ENCODE results near the gene GPNMB. TPM values are rescaled to one million over a fixed set of nuclear protein-coding genes. Genes with fewer than 3 reads are reported as not detected.

The GPNMB gene
- total and polyA plus RNA-seq, 10 of the 15 experiments (the other 5 are each of a cell fraction or from before 2014, with no cell fraction given), result 5.9 to 22.3 (median 10.0) TPM

- FAIRE-seq, result no peak
- ChIA-PET POLR2A (interaction anchor here (0.6 kb wide), 1 partner anchor 58 kb away, joined by 3 read pairs; no protein-coding TSS in a partner anchor), SMC1A (ENCODE audit: uncharacterized antibody, unreplicated experiment) (interaction anchor here (0.6 to 1.5 kb wide), 3 partner anchors 16 to 133 kb away, joined by 3 read pairs; no protein-coding TSS in a partner anchor), RAD21 (ENCODE audit: unreplicated experiment) (interaction anchor here (0.5 kb wide), 1 partner anchor 1928 kb away, joined by 3 read pairs; no protein-coding TSS in a partner anchor), CTCF (interaction anchor here (2.6 kb wide), 1 partner anchor 54 kb away, joined by 8 read pairs; no protein-coding TSS in a partner anchor)
- Histone ChIP-seq H3K27ac (ENCODE audit: control insufficient read depth, insufficient read depth) (no peak overlapping the region), H3K9me3 (replicated peaks; ENCODE audit: control insufficient read depth, insufficient read depth, low read length) (no peaks in the 10 kb centered on the region), H3K36me3 (ENCODE audit: control insufficient read depth in 2 of 2, insufficient read depth in 2 of 2, low read length in 1 of 2) (no peaks in the 10 kb centered on the region), H2AFZ (ENCODE audit: control insufficient read depth, low read depth, low read length) (no peak overlapping the region), H3K79me2 (ENCODE audit: control insufficient read depth, insufficient read depth, low read length) (no peaks in the 10 kb centered on the region), H3K27me3 (replicated peaks in 1 of 2; ENCODE audit: control insufficient read depth in 2 of 2, insufficient read depth in 2 of 2, low read length in 1 of 2) (no peaks in the 10 kb centered on the region), H3K9ac (ENCODE audit: control insufficient read depth, insufficient read depth, low read length) (no peak overlapping the region), H4K20me1 (ENCODE audit: control insufficient read depth, insufficient read depth) (no peaks in the 10 kb centered on the region), H3K4me3 (no peak overlapping the region), H3K4me2 (ENCODE audit: control insufficient read depth, insufficient read depth) (no peak overlapping the region), H3K4me1 (ENCODE audit: control insufficient read depth, insufficient read depth, low read length) (peaks cover 13% of the 10 kb centered on the region)
- 73% methylated on average over 11 of the region's 11 CpGs for WGBS (ENCODE audit: insufficient coverage, insufficient replicate concordance, low lambda C conversion rate, missing lambda C conversion rate)
- no peak for DNase-seq (ENCODE audit: low read depth, low spot score)
- no peak for TF ChIP-seq SUZ12 (IDR thresholded peaks at IDR 0.05; ENCODE audit: unreplicated experiment)
- TF ChIP-seq TCF3 (IDR thresholded peaks at IDR 0.05; ENCODE audit: borderline replicate concordance, insufficient read depth, low read depth, low read length), result no peak
- TF ChIP-seq ZBED1 (IDR thresholded peaks at IDR 0.05; ENCODE audit: borderline replicate concordance), result no peak
- no peak for TF ChIP-seq FOS (IDR thresholded peaks at IDR 0.05; ENCODE audit: borderline replicate concordance, extremely low read depth, insufficient read length)
- TF ChIP-seq ELK1 (IDR thresholded peaks at IDR 0.05; ENCODE audit: low read depth, low read length), result no peak
- TF ChIP-seq TCF7 (IDR thresholded peaks at IDR 0.05; ENCODE audit: borderline replicate concordance), result no peak
- no peak for TF ChIP-seq SUPT20H (IDR thresholded peaks at IDR 0.05; ENCODE audit: borderline replicate concordance, control insufficient read depth, low read depth, low read length)
- TF ChIP-seq NR2C2 (IDR thresholded peaks at IDR 0.05; ENCODE audit: borderline replicate concordance, control insufficient read depth, insufficient read length, low read depth), result no peak
- TF ChIP-seq NFYA (IDR thresholded peaks at IDR 0.05; ENCODE audit: borderline replicate concordance, low read depth, low read length), result no peak
- TF ChIP-seq NFXL1 (IDR thresholded peaks at IDR 0.05; ENCODE audit: borderline replicate concordance), result no peak
- no peak for TF ChIP-seq SMC3 (IDR thresholded peaks at IDR 0.05; ENCODE audit: borderline replicate concordance, low read length)
- no peak for TF ChIP-seq CBFB (IDR thresholded peaks at IDR 0.05; ENCODE audit: low read depth)
- TF ChIP-seq GATAD2B (conservative IDR thresholded peaks at IDR 0.05; ENCODE audit: low read depth), result no peak
- no TSS peak for BruUV-seq (replicated peaks)
- no peak for ATAC-seq
- intact Hi-C loops (cut with micrococcal nuclease; ENCODE audit: unreplicated experiment), result no loop called here
- in situ Hi-C loops (cut with MboI), result no loop called here
Measured at GRCh38 chr7:23238983-23239652, 7.5 kb upstream of the GPNMB start.

Data from GM12878 (cell line).